DMS153 (cell line): Measurements from ENCODE around the gene LTK.

Experiments used
- DNase-seq: peaks from one replicate; lab custom pipeline; 2025; lab: John Stamatoyannopoulos, UW

LTK gene

GRCh38 chr15:41530363-41530956 is 16.8 kb upstream of the LTK start:
- DNase-seq: no peak

GRCh38 chr15:41523097-41523496 is 9.5 kb upstream of the LTK start:
- DNase-seq: no peak

GRCh38 chr15:41521614-41522013 is 8.0 kb upstream of the LTK start:
- no peak for DNase-seq

GRCh38 chr15:41520636-41521035 is 7.0 kb upstream of the LTK start:
- no peak for DNase-seq

- DNase-seq: no peak
Measured at GRCh38 chr15:41517895-41518449, 4.3 kb upstream of the LTK start.

GRCh38 chr15:41512940-41513505 is 604 bp downstream of the LTK start:
- no peak for DNase-seq

- no peak for DNase-seq
Measured at GRCh38 chr15:41512512-41512939, 1.1 kb downstream of the LTK start.

- DNase-seq: no peak
Measured at GRCh38 chr15:41511899-41512369, 1.7 kb downstream of the LTK start.

GRCh38 chr15:41511331-41511898 is 2.2 kb downstream of the LTK start:
- DNase-seq: no peak

GRCh38 chr15:41510728-41511127 is 2.9 kb downstream of the LTK start:
- DNase-seq: no peak

GRCh38 chr15:41507820-41508290 is 5.8 kb downstream of the LTK start:
- DNase-seq: no peak

- DNase-seq: no peak
Measured at GRCh38 chr15:41506796-41507341, 6.8 kb downstream of the LTK start.

- DNase-seq: no peak
Measured at GRCh38 chr15:41505776-41506175, 7.9 kb downstream of the LTK start.

- DNase-seq: no peak
Measured at GRCh38 chr15:41504751-41505492, 8.7 kb downstream of the LTK start.

GRCh38 chr15:41503669-41504010 is 10.0 kb downstream of the LTK start:
- DNase-seq: no peak

GRCh38 chr15:41502795-41503668 is 10.6 kb downstream of the LTK start:
- DNase-seq: no peak

GRCh38 chr15:41501931-41502794 is 11.5 kb downstream of the LTK start:
- no peak for DNase-seq

GRCh38 chr15:41501191-41501917 is 12.3 kb downstream of the LTK start:
- no peak for DNase-seq

GRCh38 chr15:41499109-41499851 is 14.3 kb downstream of the LTK start:
- DNase-seq: no peak
